Mesendoderm (in vitro differentiated cells): Measurements from ENCODE around the gene PDE4DIP.
"Not testable (repeated sequence)": the region's sequence is repeated elsewhere in the genome, so short reads cannot be mapped to it uniquely, and the experiment has no call there.

Experiments
- DNase-seq: peaks from one replicate; pipeline ENCODE4 v3.0.0; 2013
- H2AK5ac ChIP-seq: 2 replicates; pipeline ENCODE4 v1.6.1; 2013; ENCODE audit warnings: low read length, inconsistent platforms
- H2BK120ac ChIP-seq: 2 replicates; pipeline ENCODE4 v1.6.1; 2013; ENCODE audit warnings: low read depth, mild to moderate bottlenecking, low read length, moderate library complexity, mixed read lengths
- H2BK15ac ChIP-seq: replicated peaks from 2 replicates; pipeline ENCODE4 v1.6.1; 2013; ENCODE audit warnings: low read depth, mild to moderate bottlenecking, moderate library complexity
- H2BK5ac ChIP-seq: 2 replicates; pipeline ENCODE4 v1.6.1; 2013; ENCODE audit warnings: low read length, inconsistent platforms
- H3K18ac ChIP-seq: 2 replicates; pipeline ENCODE4 v1.6.1; 2013; ENCODE audit warnings: mild to moderate bottlenecking, low read length, mixed read lengths
- H3K23ac ChIP-seq: one replicate; pipeline ENCODE4 v1.6.1; 2013; ENCODE audit warnings: low read length
- H3K27ac ChIP-seq: 2 replicates; pipeline ENCODE4 v1.5.1; 2013; ENCODE audit warnings: low read depth, mild to moderate bottlenecking, inconsistent platforms, low read length, moderate library complexity
- H3K27me3 ChIP-seq: 2 replicates; pipeline ENCODE4 v1.6.1; 2013; ENCODE audit warnings: low read length, control low read depth, mild to moderate bottlenecking, inconsistent platforms; ENCODE audit not compliant: insufficient read depth, poor library complexity
- H3K36me3 ChIP-seq: 2 replicates; pipeline ENCODE4 v1.6.1; 2013; ENCODE audit warnings: low read length, inconsistent platforms; ENCODE audit not compliant: control insufficient read depth, insufficient read depth
- H3K4ac ChIP-seq: one replicate; pipeline ENCODE4 v1.6.1; 2013; ENCODE audit warnings: low read depth, mild to moderate bottlenecking, low read length, moderate library complexity
- H3K4me1 ChIP-seq: 2 replicates; pipeline ENCODE4 v1.6.1; 2013; ENCODE audit warnings: low read depth, low read length, inconsistent platforms; ENCODE audit not compliant: control insufficient read depth
- H3K4me2 ChIP-seq: 2 replicates; pipeline ENCODE4 v1.6.1; 2013; ENCODE audit warnings: low read length
- H3K4me3 ChIP-seq: 2 replicates; pipeline ENCODE4 v1.5.1; 2013; ENCODE audit warnings: mild to moderate bottlenecking, low read length
- H3K56ac ChIP-seq: one replicate; pipeline ENCODE4 v1.6.1; 2013; ENCODE audit warnings: low read length
- H3K79me1 ChIP-seq: 2 replicates; pipeline ENCODE4 v1.6.1; 2013; ENCODE audit warnings: low read length, inconsistent platforms
- H3K79me2 ChIP-seq: 2 replicates; pipeline ENCODE4 v1.6.1; 2013; ENCODE audit warnings: mild to moderate bottlenecking, low read length; ENCODE audit not compliant: control insufficient read depth, insufficient read depth
- H3K9ac ChIP-seq: 2 replicates; pipeline ENCODE4 v1.6.1; 2013; ENCODE audit warnings: low read length, inconsistent platforms
- H4K5ac ChIP-seq: one replicate; pipeline ENCODE4 v1.6.1; 2013; ENCODE audit warnings: low read length
- H4K8ac ChIP-seq: one replicate; pipeline ENCODE4 v1.6.1; 2013; ENCODE audit warnings: low read depth, mild to moderate bottlenecking, control low read depth, low read length, moderate library complexity
- WGBS: extraction: QIAGEN DNeasy Blood & Tissue Kit; methylation state at CpG from one replicate; pipeline ENCODE4 v1.1.7; 2013; ENCODE audit warnings: low lambda C conversion rate, missing lambda C conversion rate; ENCODE audit not compliant: insufficient coverage; ENCODE audit errors: extremely low coverage; 5-methylcytosine and 5-hydroxymethylcytosine counted together

PDE4DIP gene

GRCh38 chr1:148874408-148875388 lies 30.5 kb downstream of the PDE4DIP start:
- H3K18ac ChIP-seq, H4K5ac ChIP-seq, H3K27me3 ChIP-seq, H3K56ac ChIP-seq, H2BK120ac ChIP-seq, DNase-seq, H3K4me3 ChIP-seq, H3K36me3 ChIP-seq, H3K4me2 ChIP-seq, H3K27ac ChIP-seq, H3K79me1 ChIP-seq, H3K4ac ChIP-seq, H3K4me1 ChIP-seq, H4K8ac ChIP-seq, H3K23ac ChIP-seq, H3K9ac ChIP-seq, H3K79me2 ChIP-seq, H2AK5ac ChIP-seq, H2BK15ac ChIP-seq, H2BK5ac ChIP-seq: not testable (repeated sequence)
- WGBS: no CpG with 5 or more reads among the region's 5 CpGs

DNA sequence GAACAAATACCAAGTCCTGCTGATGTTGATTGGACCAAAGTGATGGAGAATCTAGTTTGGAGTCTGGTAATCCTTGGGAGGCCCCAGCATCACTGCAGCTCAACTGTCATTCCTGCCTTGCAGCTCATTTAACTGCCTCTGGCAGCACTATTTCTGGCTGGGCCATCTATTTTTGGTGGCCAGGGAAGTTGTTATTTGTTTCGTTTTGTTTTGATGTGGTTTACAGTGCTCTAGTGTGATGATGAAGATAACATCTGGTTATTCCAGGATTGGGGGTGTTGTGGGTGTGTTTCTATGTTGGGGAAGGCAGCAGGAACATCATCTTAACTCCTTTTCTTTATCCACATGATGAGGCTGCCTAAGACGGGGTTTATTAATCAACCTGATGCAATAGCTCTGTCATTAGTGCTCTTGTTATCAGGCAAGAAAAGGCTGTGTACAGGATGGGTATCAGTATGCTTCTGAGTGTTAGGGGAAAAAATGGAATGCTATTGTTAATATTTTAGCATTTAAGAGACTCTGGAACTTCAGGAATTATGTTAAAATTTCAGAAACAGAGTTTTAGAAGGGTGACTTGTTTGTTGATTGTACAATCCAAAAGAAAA lies 35.7 kb downstream of the PDE4DIP start:
- H3K79me2 ChIP-seq, H2BK120ac ChIP-seq, H3K36me3 ChIP-seq, H2AK5ac ChIP-seq, H2BK15ac ChIP-seq, H4K5ac ChIP-seq, H3K56ac ChIP-seq, H3K4me3 ChIP-seq, H3K27me3 ChIP-seq, H3K27ac ChIP-seq, H3K23ac ChIP-seq, H3K4me1 ChIP-seq, H3K79me1 ChIP-seq, H3K18ac ChIP-seq, DNase-seq, H2BK5ac ChIP-seq, H3K9ac ChIP-seq, H3K4ac ChIP-seq, H4K8ac ChIP-seq, H3K4me2 ChIP-seq: not testable (repeated sequence)
- WGBS: no CpG with 5 or more reads among the region's 2 CpGs

GRCh38 chr1:148881261-148881660 lies 37.0 kb downstream of the PDE4DIP start:
- not testable (repeated sequence) for H3K4me3 ChIP-seq, H2BK120ac ChIP-seq, H3K27me3 ChIP-seq, H4K5ac ChIP-seq, H3K18ac ChIP-seq, H2AK5ac ChIP-seq, H3K4me2 ChIP-seq, H2BK15ac ChIP-seq, H3K4me1 ChIP-seq, H3K4ac ChIP-seq, H3K9ac ChIP-seq, H4K8ac ChIP-seq, H3K27ac ChIP-seq, H3K79me2 ChIP-seq, H2BK5ac ChIP-seq, H3K79me1 ChIP-seq, H3K36me3 ChIP-seq, H3K23ac ChIP-seq, DNase-seq, H3K56ac ChIP-seq
- WGBS: no CpG with 5 or more reads among the region's 1 CpG

DNA sequence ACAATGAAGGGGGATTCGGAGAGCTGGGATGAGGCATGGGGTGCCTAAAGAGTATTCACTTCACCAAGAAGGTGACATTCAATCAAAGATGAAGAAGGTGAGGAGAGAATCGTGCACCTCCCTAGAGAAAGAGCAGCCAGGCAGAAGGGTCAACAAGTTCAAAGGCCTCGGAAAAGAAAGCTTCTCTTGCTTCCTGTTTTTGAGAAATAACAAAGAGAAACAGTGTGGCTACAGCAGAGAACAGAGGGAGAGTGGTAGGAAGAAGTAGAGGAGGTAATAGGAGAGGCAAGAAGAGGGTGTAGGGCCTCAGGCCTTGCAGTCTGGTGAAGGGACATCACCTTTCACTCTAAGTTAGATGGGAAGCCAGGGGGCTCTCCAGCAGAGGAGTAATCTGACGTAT lies 41.0 kb downstream of the PDE4DIP start:
- not testable (repeated sequence) for H3K4me2 ChIP-seq, H3K56ac ChIP-seq, H3K23ac ChIP-seq, H3K36me3 ChIP-seq, DNase-seq, H4K5ac ChIP-seq, H3K79me2 ChIP-seq, H3K4ac ChIP-seq, H3K79me1 ChIP-seq, H3K4me3 ChIP-seq, H2BK5ac ChIP-seq, H3K4me1 ChIP-seq, H3K9ac ChIP-seq, H3K27ac ChIP-seq, H2BK120ac ChIP-seq, H2BK15ac ChIP-seq, H3K18ac ChIP-seq, H3K27me3 ChIP-seq, H4K8ac ChIP-seq, H2AK5ac ChIP-seq
- WGBS: no CpG with 5 or more reads among the region's 4 CpGs

DNA sequence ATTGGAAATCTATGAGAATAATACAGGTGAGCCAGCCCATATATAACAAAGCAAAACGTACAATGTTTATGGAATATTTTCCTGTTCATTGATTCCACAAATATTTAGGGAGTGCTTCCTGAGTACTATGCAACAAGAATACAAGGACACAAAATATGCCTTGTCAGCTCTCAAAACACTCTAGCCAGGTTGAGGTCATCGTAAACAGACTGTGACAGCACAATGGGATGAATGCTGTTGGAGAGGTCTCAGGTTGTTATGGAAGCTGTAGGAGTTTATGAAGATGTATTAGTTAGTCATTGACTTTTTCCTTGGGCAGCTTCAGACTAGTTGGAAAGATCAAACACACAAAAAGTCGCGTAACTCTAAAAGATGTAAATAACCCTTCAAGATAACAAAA lies 42.1 kb downstream of the PDE4DIP start:
- not testable (repeated sequence) for H3K4me1 ChIP-seq, H4K5ac ChIP-seq, H3K56ac ChIP-seq, H3K4ac ChIP-seq, H2BK15ac ChIP-seq, H3K4me2 ChIP-seq, H3K79me1 ChIP-seq, H3K27ac ChIP-seq, DNase-seq, H3K23ac ChIP-seq, H2BK120ac ChIP-seq, H3K27me3 ChIP-seq, H3K4me3 ChIP-seq, H3K36me3 ChIP-seq, H2BK5ac ChIP-seq, H3K9ac ChIP-seq, H3K18ac ChIP-seq, H4K8ac ChIP-seq, H2AK5ac ChIP-seq, H3K79me2 ChIP-seq
- no CpG with 5 or more reads among the region's 4 CpGs for WGBS
